IMR-90 (cell line): ENCODE data around the gene DIP2C.

Source experiments
- FOS ChIP-seq: fragments of 150-350 bp; IDR thresholded peaks from 2 replicates; pipeline ENCODE4 v1.6.1; 2016; ENCODE audit warnings: low read depth, low read length
- MXI1 ChIP-seq: IDR thresholded peaks from 2 replicates; pipeline ENCODE4 v1.6.1; 2012; ENCODE audit warnings: low read depth, mild to moderate bottlenecking, low read length, moderate library complexity, borderline replicate concordance
- POLR2A ChIP-seq: IDR thresholded peaks from 2 replicates; pipeline ENCODE4 v1.6.1; 2012; ENCODE audit warnings: mild to moderate bottlenecking, low read depth, low read length
- RAD21 ChIP-seq: IDR thresholded peaks from 2 replicates; pipeline ENCODE4 v1.6.1; 2012; ENCODE audit warnings: low read length, improper control_type of control experiment
- RCOR1 ChIP-seq: IDR thresholded peaks from 2 replicates; pipeline ENCODE4 v1.6.1; 2012; ENCODE audit warnings: mild to moderate bottlenecking, low read length, improper control_type of control experiment; ENCODE audit not compliant: insufficient replicate concordance
- TF ChIP-seq, protein P1 (sequence below): conservative IDR thresholded peaks from 2 replicates; pipeline ENCODE4 v1.5.1; 2012; ENCODE audit warnings: mild to moderate bottlenecking, low read depth, low read length, improper control_type of control experiment
- TF ChIP-seq, protein P2 (sequence below): fragments of 150-350 bp; IDR thresholded peaks from 2 replicates; pipeline ENCODE4 v1.6.1; 2016; ENCODE audit warnings: low read depth, mild to moderate bottlenecking, low read length, moderate library complexity, borderline replicate concordance

DNA sequence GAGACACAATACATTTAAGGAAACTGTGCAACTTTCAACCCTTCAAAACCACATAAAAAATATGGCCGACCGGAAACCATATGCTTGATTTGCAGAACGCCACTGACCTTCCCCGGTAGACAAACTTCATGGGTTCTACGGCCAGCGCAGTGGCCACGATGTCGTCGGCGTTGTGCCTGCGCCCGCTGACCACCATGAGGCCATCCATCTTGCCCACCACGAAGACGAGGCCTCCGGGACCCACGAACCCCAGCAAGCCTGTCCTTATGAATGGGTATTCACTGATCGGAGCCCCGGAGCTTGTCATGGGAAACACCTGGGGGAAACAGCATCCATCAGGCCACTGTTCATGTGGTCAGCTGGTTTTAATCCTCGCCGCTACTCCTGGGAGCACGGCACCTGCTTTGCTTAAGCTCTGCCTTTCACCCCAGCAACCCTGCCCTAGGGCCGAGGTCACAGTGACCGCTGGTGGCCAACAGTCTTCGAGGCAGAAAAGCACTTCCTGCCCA lies 325.1 kb downstream of the DIP2C start:
- TF ChIP-seq, protein P1, sequence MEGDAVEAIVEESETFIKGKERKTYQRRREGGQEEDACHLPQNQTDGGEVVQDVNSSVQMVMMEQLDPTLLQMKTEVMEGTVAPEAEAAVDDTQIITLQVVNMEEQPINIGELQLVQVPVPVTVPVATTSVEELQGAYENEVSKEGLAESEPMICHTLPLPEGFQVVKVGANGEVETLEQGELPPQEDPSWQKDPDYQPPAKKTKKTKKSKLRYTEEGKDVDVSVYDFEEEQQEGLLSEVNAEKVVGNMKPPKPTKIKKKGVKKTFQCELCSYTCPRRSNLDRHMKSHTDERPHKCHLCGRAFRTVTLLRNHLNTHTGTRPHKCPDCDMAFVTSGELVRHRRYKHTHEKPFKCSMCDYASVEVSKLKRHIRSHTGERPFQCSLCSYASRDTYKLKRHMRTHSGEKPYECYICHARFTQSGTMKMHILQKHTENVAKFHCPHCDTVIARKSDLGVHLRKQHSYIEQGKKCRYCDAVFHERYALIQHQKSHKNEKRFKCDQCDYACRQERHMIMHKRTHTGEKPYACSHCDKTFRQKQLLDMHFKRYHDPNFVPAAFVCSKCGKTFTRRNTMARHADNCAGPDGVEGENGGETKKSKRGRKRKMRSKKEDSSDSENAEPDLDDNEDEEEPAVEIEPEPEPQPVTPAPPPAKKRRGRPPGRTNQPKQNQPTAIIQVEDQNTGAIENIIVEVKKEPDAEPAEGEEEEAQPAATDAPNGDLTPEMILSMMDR: no peak
- no peak for TF ChIP-seq RAD21
- TF ChIP-seq, protein P2, sequence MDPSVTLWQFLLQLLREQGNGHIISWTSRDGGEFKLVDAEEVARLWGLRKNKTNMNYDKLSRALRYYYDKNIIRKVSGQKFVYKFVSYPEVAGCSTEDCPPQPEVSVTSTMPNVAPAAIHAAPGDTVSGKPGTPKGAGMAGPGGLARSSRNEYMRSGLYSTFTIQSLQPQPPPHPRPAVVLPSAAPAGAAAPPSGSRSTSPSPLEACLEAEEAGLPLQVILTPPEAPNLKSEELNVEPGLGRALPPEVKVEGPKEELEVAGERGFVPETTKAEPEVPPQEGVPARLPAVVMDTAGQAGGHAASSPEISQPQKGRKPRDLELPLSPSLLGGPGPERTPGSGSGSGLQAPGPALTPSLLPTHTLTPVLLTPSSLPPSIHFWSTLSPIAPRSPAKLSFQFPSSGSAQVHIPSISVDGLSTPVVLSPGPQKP: no peak
- no peak for TF ChIP-seq RCOR1
- TF ChIP-seq POLR2A: no peak
- no peak for TF ChIP-seq FOS
- no peak for TF ChIP-seq MXI1
